Stimulated activated CD4-positive, alpha-beta T cell treated with anti-CD3 and anti-CD28 coated beads, TNF-alpha, amount 100 ng/mL, for 1 hour (primary cell): Measurements from ENCODE around the gene ASCC1.

ENCODE experiments used
- DNase-seq, 3 donors: peaks; one replicate each; pipeline ENCODE4 v3.0.0-alpha.2; 2020; ENCODE audit warnings: low read depth in 3 of 3, low spot score in 1 of 3

ASCC1 gene

GRCh38 chr10:72105098-72105475, 111.0 kb downstream of the ASCC1 start:
- DNase-seq: no peak

GRCh38 chr10:72104472-72105097, 111.5 kb downstream of the ASCC1 start:
- DNase-seq: no peak

GRCh38 chr10:72099600-72099921, 116.5 kb downstream of the ASCC1 start:
- DNase-seq: no peak

- no peak for DNase-seq
Observed at GRCh38 chr10:72098836-72099599, 117.1 kb downstream of the ASCC1 start.

- DNase-seq: no peak
Observed at GRCh38 chr10:72098301-72098835, 117.7 kb downstream of the ASCC1 start.

- no peak for DNase-seq
Observed at GRCh38 chr10:72097448-72098300, 118.4 kb downstream of the ASCC1 start.

- DNase-seq: no peak
Observed at GRCh38 chr10:72096115-72097000, 119.7 kb downstream of the ASCC1 start.

GRCh38 chr10:72095195-72095594, 120.9 kb downstream of the ASCC1 start:
- DNase-seq: no peak

- no peak for DNase-seq
Observed at GRCh38 chr10:72094574-72094973, 121.5 kb downstream of the ASCC1 start.

GRCh38 chr10:72093450-72093849, 122.6 kb downstream of the ASCC1 start:
- DNase-seq: no peak

- DNase-seq: no peak
Observed at GRCh38 chr10:72092987-72093386, 123.1 kb downstream of the ASCC1 start.

- DNase-seq: no peak
Observed at GRCh38 chr10:72092171-72092924, 123.7 kb downstream of the ASCC1 start.

GRCh38 chr10:72090326-72090725, 125.8 kb downstream of the ASCC1 start:
- no peak for DNase-seq

- DNase-seq: no peak
Observed at GRCh38 chr10:72089618-72090017, 126.5 kb downstream of the ASCC1 start.

- no peak for DNase-seq
Observed at GRCh38 chr10:72088889-72089575, 127.0 kb downstream of the ASCC1 start.

- DNase-seq: peak; percentile 42 to 46 (median 44)
Observed at GRCh38 chr10:72087969-72088888, 127.8 kb downstream of the ASCC1 start, which contains the start of gene SPOCK2. TSS of gene SPOCK2 (minus strand) at chr10:72088551. CDS start at chr10:72088328, 223 bp downstream.

- DNase-seq: no peak
Observed at GRCh38 chr10:72087392-72087968, 128.6 kb downstream of the ASCC1 start.
